Prostate gland (tissue), 2 donors: ENCODE data around the gene KLK3. TPM values are rescaled to one million over a fixed set of nuclear protein-coding genes. Genes with fewer than 3 reads are reported as not detected.

ENCODE experiments used
- DNase-seq: peaks from one replicate; pipeline ENCODE4 v3.0.0-alpha.2; 2019; ENCODE audit warnings: low spot score
- H3K27ac ChIP-seq, 2 donors: fragments of 200-600 bp; sonication (generic); 2 replicates each; pipeline ENCODE4 v1.5.1; 2017 to 2019
- H3K27me3 ChIP-seq: fragments of 200-600 bp; sonication (generic); replicated peaks from 2 replicates; pipeline ENCODE4 v1.5.1; 2019; ENCODE audit not compliant: insufficient read depth
- H3K36me3 ChIP-seq, 2 donors: fragments of 200-600 bp; sonication (generic); 1 replicate in 1 of 2; 2 replicates in 1 of 2; pipeline versions ENCODE4 v1.5.1 to v1.8.1; 2017 to 2019
- H3K4me1 ChIP-seq: fragments of 200-600 bp; sonication (generic); replicated peaks from 2 replicates; pipeline ENCODE4 v1.5.1; 2019
- H3K4me3 ChIP-seq, 2 donors: fragments of 200-600 bp; sonication (generic); 2 replicates each; pipeline ENCODE4 v1.5.1; 2017 to 2019
- H3K9me3 ChIP-seq: fragments of 200-600 bp; sonication (generic); 2 replicates; pipeline ENCODE4 v1.5.1; 2017
- POLR2A ChIP-seq: fragments of 450-650 bp; IDR thresholded peaks from one replicate; pipeline ENCODE4 v1.6.1; 2016; ENCODE audit warnings: antibody characterized with exemption, mild to moderate bottlenecking
- POLR2AphosphoS5 ChIP-seq: sonication (generic); formaldehyde crosslinking; IDR thresholded peaks from one replicate; pipeline ENCODE4 v1.6.1; 2017; ENCODE audit warnings: antibody characterized with exemption
- WGBS: methylation state at CpG from one replicate; pipeline ENCODE4 v1.1.5; 2018; 5-methylcytosine and 5-hydroxymethylcytosine counted together
- intact Hi-C: fragments of 100-400 bp; cut with DNase I; formaldehyde crosslinking; loops from one replicate; pipeline ENCODE4 v1.14.2; 2022
- total RNA-seq, 2 donors: library from RNA; depleted of rRNA; stranded (reverse); fragments of >200 nt; gene quantifications; one replicate each; pipeline ENCODE4 v1.1.0, GENCODE V29; 2016
- TF ChIP-seq, protein P1 (sequence below), 4 experiments: fragments of 200-600 bp in 2 of 4; fragments of 450-650 bp in 2 of 4; sonication (generic) in 2 of 4; IDR thresholded peaks; 1 replicate in 3 of 4; 2 replicates in 1 of 4; pipeline ENCODE4 v1.5.1; 2016 to 2019; ENCODE audit warnings: antibody characterized with exemption in 4 of 4, mild to moderate bottlenecking in 2 of 4, moderate library complexity in 2 of 4

The KLK3 gene
- total RNA-seq, 2 donors from 2014 or later, result 7,620 to 35,247 TPM

DNA sequence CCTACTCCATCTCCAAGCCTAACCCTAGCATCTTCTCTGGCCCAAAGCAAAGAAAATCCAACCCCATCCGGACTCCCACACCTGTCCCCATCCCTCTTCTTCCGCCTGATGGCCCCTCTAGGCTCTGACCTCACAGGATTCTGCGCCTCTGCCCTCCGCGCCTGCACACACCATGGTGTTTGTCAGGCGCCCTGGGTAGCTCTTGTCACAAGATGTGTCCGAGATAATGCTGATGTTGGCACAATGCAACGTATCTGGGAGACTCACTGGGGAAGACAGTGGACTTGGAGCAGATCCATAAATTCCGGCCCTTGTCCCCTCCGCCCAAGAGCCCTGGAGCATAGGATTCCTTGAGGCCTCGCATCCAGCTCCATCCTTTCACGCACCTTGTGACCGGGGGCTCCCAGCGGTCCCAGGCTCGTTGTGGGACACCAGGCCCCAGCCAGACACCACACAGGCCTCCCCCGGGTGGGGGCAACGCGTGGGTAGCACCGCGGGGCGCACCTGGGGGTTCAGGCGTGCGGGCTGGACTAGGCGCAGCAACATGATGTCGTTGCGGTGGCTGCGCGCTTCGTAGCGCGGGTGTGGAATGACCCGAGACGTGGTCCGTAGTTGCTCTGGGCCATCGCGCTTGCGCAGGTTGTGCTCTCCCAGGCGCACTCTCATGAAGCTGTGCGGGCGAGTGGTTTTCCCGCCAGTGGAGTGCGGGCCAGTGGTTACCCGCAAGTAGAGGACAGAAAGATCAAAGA is 28.0 kb upstream of the KLK3 start:
- intact Hi-C loops, result no loop called here
- TF ChIP-seq, protein P1, sequence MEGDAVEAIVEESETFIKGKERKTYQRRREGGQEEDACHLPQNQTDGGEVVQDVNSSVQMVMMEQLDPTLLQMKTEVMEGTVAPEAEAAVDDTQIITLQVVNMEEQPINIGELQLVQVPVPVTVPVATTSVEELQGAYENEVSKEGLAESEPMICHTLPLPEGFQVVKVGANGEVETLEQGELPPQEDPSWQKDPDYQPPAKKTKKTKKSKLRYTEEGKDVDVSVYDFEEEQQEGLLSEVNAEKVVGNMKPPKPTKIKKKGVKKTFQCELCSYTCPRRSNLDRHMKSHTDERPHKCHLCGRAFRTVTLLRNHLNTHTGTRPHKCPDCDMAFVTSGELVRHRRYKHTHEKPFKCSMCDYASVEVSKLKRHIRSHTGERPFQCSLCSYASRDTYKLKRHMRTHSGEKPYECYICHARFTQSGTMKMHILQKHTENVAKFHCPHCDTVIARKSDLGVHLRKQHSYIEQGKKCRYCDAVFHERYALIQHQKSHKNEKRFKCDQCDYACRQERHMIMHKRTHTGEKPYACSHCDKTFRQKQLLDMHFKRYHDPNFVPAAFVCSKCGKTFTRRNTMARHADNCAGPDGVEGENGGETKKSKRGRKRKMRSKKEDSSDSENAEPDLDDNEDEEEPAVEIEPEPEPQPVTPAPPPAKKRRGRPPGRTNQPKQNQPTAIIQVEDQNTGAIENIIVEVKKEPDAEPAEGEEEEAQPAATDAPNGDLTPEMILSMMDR (IDR thresholded peaks at IDR 0.05), result no peak
- TF ChIP-seq POLR2AphosphoS5, result no peak
- Histone ChIP-seq H3K27ac (no peak overlapping the region), H3K4me3 (no peak overlapping the region), H3K4me1 (no peaks in the 10 kb centered on the region), H3K9me3 (no peaks in the 10 kb centered on the region), H3K36me3 (no peaks in the 10 kb centered on the region), H3K27me3 (no peaks in the 10 kb centered on the region)
- DNase-seq, result no peak
- 79% methylated on average over 43 of the region's 43 CpGs for WGBS

DNA sequence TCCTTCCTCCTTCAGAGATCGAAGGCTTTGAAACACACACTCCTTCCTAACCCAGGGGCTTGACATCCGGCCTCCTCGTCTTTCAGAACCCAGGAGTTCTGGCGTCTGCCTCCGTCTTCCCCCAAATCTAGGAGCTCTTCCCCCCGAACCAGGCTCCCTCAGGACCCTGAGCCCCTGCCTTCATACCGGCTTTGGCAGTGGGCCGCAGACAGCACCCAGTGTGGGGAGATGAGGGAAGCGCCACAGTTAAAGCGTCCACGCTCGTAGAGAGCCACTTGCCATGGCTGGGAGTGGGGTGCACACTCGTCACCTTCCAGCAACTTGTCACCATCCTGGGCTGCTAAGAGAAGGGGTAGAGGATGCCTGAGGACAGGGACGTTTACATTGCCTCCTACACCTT is 27.2 kb upstream of the KLK3 start:
- no peak overlapping the region for H3K27ac ChIP-seq
- H3K4me1 ChIP-seq, result no peaks in the 10 kb centered on the region
- TF ChIP-seq POLR2A (no peak), POLR2AphosphoS5 (no peak)
- TF ChIP-seq, protein P1 (IDR thresholded peaks at IDR 0.05), result no peak
- no peak overlapping the region for H3K4me3 ChIP-seq
- DNase-seq, result no peak
- no peaks in the 10 kb centered on the region for H3K36me3 ChIP-seq
- intact Hi-C loops, result no loop called here
- whole genome bisulfite sequencing, result 83% methylated on average over 14 of the region's 14 CpGs
- H3K27me3 ChIP-seq, result no peaks in the 10 kb centered on the region
- no peaks in the 10 kb centered on the region for H3K9me3 ChIP-seq

DNA sequence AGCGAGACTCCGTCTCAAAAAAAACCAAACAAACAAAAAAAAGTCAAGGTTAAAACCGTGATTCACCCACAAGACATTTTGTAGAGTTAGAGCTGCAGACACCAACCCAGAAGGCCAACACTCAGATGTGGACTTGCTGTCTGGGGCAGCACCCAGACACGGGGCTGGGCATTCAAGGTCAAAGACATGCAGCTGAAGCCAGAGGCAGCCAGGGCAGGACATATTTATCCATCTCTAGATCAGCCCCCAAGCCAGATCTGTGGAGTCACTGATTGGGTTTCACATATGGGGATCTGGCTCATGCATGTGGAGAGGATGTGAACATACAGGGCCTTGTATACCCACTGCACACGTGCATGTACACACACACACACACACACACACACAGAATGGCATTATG is 24.9 kb upstream of the KLK3 start:
- TF ChIP-seq, protein P1 (IDR thresholded peaks at IDR 0.05), result no peak
- TF ChIP-seq POLR2AphosphoS5 (no peak), POLR2A (no peak)
- DNase-seq, result no peak
- Histone ChIP-seq H3K36me3 (no peaks in the 10 kb centered on the region), H3K4me1 (no peaks in the 10 kb centered on the region), H3K9me3 (no peaks in the 10 kb centered on the region), H3K27ac (no peak overlapping the region), H3K27me3 (no peaks in the 10 kb centered on the region), H3K4me3 (no peak overlapping the region)
- WGBS, result 81% methylated on average over 5 of the region's 5 CpGs
- intact Hi-C loops, result no loop called here

DNA sequence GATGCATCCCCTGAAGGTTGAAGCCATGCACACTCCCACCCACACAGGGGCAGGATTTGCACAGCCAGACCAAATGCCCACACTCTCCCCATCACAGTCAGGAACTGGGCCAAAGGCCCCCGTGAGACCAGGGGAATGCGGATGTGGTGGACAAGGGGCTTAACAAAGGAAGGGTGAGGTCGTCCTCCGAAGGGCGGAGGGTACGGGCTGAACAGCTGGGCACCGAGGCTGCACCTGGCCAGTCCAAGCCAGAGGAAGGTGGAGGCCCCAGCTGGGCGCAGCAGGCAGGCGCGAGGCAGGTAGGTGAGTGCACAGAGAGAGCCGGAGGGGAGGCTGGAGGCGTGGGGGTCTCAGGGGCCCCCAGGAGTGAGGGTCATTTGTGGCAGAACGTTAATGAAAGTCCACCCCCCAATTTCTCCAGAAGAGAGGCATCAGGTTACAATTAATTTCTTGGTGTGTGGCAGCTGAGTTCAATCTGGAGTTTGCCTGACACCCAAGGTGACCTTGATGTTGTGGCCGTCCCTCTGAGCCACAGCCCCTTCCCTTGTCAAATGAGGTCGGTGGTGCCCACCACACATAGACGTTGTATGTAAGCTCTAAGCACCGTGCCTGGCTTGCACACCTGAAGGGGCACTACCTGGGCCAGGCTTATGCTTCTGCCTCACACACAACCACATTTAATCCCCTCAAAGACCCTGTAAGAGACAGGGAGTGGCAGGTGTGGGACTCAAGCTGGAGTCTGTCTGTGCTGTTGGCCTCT is 24.3 kb upstream of the KLK3 start:
- 57% methylated on average over 17 of the region's 17 CpGs for WGBS
- H3K9me3 ChIP-seq, result no peaks in the 10 kb centered on the region
- no peak for TF ChIP-seq POLR2AphosphoS5
- TF ChIP-seq, protein P1 (IDR thresholded peaks at IDR 0.05), result no peak
- TF ChIP-seq POLR2A, result no peak
- no peaks in the 10 kb centered on the region for H3K4me1 ChIP-seq
- no peak overlapping the region for H3K27ac ChIP-seq
- H3K27me3 ChIP-seq, result no peaks in the 10 kb centered on the region
- H3K4me3 ChIP-seq, result no peak overlapping the region
- intact Hi-C loops, result no loop called here
- H3K36me3 ChIP-seq, result no peaks in the 10 kb centered on the region
- DNase-seq, result no peak

DNA sequence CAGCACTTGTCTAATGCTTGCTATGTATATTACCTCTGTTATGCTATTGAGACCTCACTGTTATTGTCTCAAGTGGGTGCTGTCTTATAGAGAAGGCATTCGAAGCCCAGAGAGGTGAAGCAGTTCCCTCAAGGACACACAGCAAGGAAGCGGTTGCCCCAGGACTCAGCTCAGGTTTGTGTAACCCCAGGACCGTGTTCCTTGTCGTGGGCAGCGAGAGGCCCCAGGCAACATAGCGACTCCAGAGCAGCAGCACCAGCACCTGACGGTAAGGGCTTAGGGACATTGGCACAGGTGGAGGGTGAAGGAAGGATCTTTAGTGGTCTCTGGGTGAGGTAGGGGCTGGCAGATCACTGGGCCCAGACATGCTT is 23.7 kb upstream of the KLK3 start:
- no peaks in the 10 kb centered on the region for H3K36me3 ChIP-seq
- 81% methylated on average over 7 of the region's 7 CpGs for WGBS
- intact Hi-C loops, result no loop called here
- no peak overlapping the region for H3K4me3 ChIP-seq
- no peaks in the 10 kb centered on the region for H3K4me1 ChIP-seq
- no peaks in the 10 kb centered on the region for H3K27me3 ChIP-seq
- H3K27ac ChIP-seq, result no peak overlapping the region
- no peak for DNase-seq
- no peak for TF ChIP-seq POLR2A
- TF ChIP-seq, protein P1 (IDR thresholded peaks at IDR 0.05), result no peak
- no peak for TF ChIP-seq POLR2AphosphoS5
- H3K9me3 ChIP-seq, result no peaks in the 10 kb centered on the region
